ENCODE results near the gene ACSS1. TPM values are rescaled to one million over a fixed set of nuclear protein-coding genes. Genes with fewer than 3 reads are reported as not detected.

ACSS1 gene
- total RNA-seq, 1 donor, result 0.99 TPM

- no peak for DNase-seq (ENCODE audit: low read depth)
- TF ChIP-seq CTCF (IDR thresholded peaks at IDR 0.05; ENCODE audit: insufficient read depth, low read length), result no peak
- H3K4me3 ChIP-seq (ENCODE audit: low read depth, low read length), result no peak overlapping the region
These were observed 20.7 kb upstream of the ACSS1 start for GRCh38 chr20:25078662-25079061.

GRCh38 chr20:25077610-25078169 is 19.8 kb upstream of the ACSS1 start:
- DNase-seq (ENCODE audit: low read depth), result peak; percentile 16
- H3K4me3 ChIP-seq (ENCODE audit: low read depth, low read length), result peak overlapping the region; percentile 13
- no peak for TF ChIP-seq CTCF (IDR thresholded peaks at IDR 0.05; ENCODE audit: insufficient read depth, low read length)

- H3K4me3 ChIP-seq (ENCODE audit: low read depth, low read length), result no peak overlapping the region
- no peak for DNase-seq (ENCODE audit: low read depth)
- TF ChIP-seq CTCF (IDR thresholded peaks at IDR 0.05; ENCODE audit: insufficient read depth, low read length), result peak; percentile 33
These were observed 19.0 kb upstream of the ACSS1 start for GRCh38 chr20:25076731-25077609.

GRCh38 chr20:25076201-25076600 is 18.3 kb upstream of the ACSS1 start:
- no peak overlapping the region for H3K4me3 ChIP-seq (ENCODE audit: low read depth, low read length)
- DNase-seq (ENCODE audit: low read depth), result peak; percentile 56
- TF ChIP-seq CTCF (IDR thresholded peaks at IDR 0.05; ENCODE audit: insufficient read depth, low read length), result no peak

- TF ChIP-seq CTCF (IDR thresholded peaks at IDR 0.05; ENCODE audit: insufficient read depth, low read length), result no peak
- DNase-seq (ENCODE audit: low read depth), result no peak
- H3K4me3 ChIP-seq (ENCODE audit: low read depth, low read length), result no peak overlapping the region
These were observed 15.6 kb upstream of the ACSS1 start for GRCh38 chr20:25073544-25073943.

- H3K4me3 ChIP-seq (ENCODE audit: low read depth, low read length), result no peak overlapping the region
- DNase-seq (ENCODE audit: low read depth), result peak; percentile 25
- no peak for TF ChIP-seq CTCF (IDR thresholded peaks at IDR 0.05; ENCODE audit: insufficient read depth, low read length)
These were observed 14.4 kb upstream of the ACSS1 start for GRCh38 chr20:25072226-25072811.
